ENCODE data around the gene AXIN1.
"Not testable (repeated sequence)": the region's sequence is repeated elsewhere in the genome, so short reads cannot be mapped to it uniquely, and the experiment has no call there.

The AXIN1 gene

DNA sequence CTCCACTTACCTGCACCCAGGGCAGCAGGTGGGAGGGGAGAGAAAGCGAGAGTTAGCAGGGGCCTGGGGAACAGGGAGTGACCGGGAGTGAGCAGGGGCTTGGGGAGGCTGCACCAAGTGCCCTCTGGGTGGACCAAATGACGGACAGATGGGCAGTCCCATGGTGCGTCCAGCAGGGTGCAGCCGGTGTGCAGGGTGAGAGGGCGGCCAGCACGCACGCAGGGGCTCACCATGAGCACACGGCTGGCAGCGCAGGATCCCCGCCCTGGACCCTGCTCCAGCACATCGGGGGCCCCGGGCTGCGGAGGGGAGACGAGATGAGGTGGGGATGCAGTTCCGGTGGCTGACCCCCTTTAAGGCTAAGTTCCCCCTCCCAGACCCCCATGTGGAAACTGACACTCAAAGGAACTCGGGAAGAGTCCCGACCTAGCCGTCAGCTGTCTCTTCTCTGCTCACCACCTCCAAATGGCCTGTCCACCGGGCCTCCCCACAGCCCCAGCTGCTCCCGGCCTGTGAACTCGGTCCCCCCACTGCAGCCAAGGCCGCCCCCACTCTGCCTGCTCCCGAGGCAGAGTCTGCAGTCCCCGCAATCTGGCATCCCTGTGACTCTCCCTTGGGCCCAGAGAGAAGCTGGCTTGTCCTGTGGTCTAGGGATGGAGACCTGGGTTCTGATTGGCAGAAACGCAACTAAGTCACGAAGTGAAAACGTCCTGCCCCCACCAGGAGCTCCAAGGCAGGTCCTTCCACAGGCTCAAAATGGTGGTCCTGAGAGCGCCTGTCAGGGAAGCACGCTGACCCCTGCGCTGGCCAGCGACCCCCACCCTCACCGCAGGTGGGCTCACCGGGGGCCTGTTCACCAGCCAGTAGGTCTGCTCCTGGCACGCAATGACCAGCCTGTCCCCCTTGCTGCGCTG is 79.6 kb downstream of the AXIN1 start:
- TF ChIP-seq, protein P1, sequence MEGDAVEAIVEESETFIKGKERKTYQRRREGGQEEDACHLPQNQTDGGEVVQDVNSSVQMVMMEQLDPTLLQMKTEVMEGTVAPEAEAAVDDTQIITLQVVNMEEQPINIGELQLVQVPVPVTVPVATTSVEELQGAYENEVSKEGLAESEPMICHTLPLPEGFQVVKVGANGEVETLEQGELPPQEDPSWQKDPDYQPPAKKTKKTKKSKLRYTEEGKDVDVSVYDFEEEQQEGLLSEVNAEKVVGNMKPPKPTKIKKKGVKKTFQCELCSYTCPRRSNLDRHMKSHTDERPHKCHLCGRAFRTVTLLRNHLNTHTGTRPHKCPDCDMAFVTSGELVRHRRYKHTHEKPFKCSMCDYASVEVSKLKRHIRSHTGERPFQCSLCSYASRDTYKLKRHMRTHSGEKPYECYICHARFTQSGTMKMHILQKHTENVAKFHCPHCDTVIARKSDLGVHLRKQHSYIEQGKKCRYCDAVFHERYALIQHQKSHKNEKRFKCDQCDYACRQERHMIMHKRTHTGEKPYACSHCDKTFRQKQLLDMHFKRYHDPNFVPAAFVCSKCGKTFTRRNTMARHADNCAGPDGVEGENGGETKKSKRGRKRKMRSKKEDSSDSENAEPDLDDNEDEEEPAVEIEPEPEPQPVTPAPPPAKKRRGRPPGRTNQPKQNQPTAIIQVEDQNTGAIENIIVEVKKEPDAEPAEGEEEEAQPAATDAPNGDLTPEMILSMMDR (IDR thresholded peaks at IDR 0.05; ENCODE audit: low read depth, low read length), result no peak
- no peak for DNase-seq (ENCODE audit: low read depth in 2 of 2)

DNA sequence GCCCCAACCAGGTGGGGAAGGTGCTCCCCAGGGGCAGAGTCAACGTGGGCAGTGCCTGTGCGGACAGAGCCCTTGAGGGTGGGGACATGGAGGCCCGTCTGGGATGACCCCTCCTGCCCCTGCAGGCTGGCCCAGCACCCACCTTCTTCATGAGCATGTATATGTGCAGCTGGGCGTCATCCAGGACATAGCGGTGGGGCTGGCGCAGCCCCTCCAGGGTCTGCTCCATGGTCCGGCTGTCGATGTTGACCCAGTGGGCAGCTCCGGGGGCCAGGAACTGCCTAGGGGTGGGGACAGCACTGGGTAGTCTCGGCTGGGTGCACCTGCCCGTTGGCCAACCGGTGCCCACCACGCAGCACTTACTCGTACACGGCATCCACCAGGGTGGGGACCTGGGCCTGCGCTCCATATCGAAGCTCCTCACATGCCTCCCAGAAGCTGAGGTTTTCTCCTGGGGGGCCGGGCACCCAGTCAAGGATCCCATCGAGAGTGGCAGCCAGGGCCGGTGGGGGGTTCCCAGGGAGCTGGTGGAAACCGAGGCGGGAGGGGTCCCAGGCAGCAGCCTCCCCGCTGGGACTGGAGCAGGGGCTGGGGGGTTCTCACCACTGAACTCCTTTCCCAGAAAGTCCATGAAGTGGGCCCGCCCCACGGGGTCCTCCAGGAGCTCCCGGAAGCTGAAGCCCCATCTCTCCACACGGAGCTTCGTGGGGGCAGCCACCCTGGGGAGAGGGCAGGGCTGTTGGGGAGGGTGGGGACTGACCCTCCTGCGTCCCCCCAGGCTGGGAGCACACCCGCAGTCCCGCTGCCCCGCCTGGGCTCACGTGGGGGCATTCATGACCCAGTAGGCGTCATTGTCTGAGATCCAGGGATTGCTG is 81.9 kb downstream of the AXIN1 start:
- no peak for DNase-seq (ENCODE audit: low read depth in 2 of 2)
- no peak overlapping the region for H3K4me3 ChIP-seq (replicated peaks in 1 of 2; ENCODE audit: low read depth in 2 of 2, low read length in 2 of 2)
- TF ChIP-seq, protein P1 (IDR thresholded peaks at IDR 0.05; ENCODE audit: low read depth, low read length), result no peak

More for the DNA sequence above, 79.6 kb downstream of the AXIN1 start:
- no peak overlapping the region for H3K4me3 ChIP-seq (replicated peaks in 1 of 2; ENCODE audit: low read depth in 2 of 2, low read length in 2 of 2)

DNA sequence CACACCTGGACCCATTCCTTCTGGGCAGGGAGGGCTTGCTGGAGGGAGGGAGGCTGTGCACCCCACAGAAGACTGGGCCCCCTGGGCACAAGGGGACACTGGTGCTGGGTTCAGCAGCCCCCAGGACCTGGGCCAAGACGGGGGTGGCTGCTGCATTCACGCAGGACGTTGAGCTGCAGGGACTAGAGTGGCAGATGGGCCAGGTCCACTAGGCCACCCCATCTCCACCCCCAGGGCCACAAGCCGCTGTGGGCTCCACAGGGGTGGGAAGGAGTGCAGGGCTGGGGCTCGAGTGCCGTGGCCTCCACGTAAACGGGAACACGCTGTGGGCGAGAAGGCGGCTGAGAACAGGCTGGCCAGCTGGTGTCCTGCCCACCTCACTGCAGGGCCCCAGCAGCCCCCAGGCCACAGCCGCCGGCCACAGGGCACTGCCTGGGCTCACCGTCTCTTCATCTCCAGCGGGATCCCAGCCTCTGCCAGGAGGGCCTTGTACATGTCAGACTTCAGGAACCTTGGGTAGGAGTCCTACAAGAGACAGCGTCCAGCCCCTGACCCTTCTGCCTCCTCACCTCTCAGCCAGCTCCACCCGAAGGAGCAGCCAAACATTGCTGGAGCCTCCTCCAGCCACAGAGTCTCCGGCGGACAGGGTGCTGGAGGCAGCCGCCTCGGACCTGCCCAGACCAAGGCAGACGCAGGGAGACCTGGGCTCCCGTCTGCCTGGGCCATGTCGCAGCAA is 83.3 kb downstream of the AXIN1 start:
- TF ChIP-seq, protein P1 (IDR thresholded peaks at IDR 0.05; ENCODE audit: low read depth, low read length), result no peak
- H3K4me3 ChIP-seq (replicated peaks in 1 of 2; ENCODE audit: low read depth in 2 of 2, low read length in 2 of 2), result no peak overlapping the region
- DNase-seq (ENCODE audit: low read depth in 2 of 2), result no peak

DNA sequence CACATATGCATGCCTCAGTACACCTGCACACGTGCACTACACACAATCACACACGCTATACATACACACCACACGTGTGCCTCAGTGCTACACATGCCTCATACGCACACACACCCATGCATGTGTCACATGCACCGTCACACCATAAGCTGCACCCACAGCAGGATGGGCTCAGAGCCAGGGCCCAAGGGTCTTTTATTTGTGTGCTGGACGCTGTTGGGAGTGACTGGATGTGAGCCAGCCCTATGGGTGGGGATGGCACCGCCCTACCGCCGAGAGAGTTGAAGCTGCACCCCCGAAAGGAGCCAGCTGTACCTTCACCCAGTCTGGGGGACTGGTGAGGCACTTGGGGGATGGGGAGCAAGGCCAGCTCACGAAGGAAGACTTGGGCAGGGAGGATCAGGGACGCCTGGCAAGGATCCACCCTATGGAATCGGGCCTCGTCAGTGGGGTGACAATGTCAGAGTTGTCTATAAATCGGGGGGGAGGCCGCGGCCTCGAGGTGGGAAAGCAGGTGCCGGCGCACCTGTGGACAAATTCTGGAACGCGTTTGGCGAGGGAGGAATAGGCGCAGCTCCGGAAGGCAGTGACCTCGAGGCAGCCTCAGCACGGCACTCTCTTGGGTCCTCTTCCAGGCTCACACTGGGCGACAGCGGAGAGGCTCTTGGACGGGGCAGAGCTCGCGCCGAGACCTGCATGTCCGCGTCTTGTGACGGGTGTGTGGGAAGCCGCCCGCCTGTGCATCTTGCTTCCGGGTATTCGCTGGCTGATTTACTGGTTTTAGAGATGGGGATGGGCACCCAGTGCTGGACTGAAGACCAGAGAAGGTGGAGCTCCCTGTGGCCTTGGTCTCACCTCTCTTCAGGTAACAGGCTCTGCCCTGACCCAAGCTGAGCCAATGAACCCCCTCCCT is 84.1 kb downstream of the AXIN1 start:
- TF ChIP-seq, protein P1 (IDR thresholded peaks at IDR 0.05; ENCODE audit: low read depth, low read length), result no peak
- H3K4me3 ChIP-seq (replicated peaks in 1 of 2; ENCODE audit: low read depth in 2 of 2, low read length in 2 of 2), result no peak overlapping the region
- DNase-seq (ENCODE audit: low read depth in 2 of 2), result no peak

DNA sequence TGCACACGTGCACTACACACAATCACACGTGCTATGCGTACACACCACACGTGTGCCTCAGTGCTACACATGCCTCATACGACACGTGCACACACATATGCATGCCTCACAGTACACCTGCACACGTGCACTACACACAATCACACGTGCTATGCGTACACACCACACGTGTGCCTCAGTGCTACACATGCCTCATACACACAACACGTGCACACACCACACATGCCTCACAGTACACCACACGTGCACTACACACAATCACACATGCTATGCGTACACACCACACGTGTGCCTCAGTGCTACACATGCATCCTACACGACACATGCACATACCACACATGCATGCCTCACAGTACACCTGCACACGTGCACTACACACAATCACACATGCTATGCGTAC is 85.0 kb downstream of the AXIN1 start:
- DNase-seq (ENCODE audit: low read depth in 2 of 2); H3K4me3 ChIP-seq (replicated peaks in 1 of 2; ENCODE audit: low read depth in 2 of 2, low read length in 2 of 2): not testable (repeated sequence)

DNA sequence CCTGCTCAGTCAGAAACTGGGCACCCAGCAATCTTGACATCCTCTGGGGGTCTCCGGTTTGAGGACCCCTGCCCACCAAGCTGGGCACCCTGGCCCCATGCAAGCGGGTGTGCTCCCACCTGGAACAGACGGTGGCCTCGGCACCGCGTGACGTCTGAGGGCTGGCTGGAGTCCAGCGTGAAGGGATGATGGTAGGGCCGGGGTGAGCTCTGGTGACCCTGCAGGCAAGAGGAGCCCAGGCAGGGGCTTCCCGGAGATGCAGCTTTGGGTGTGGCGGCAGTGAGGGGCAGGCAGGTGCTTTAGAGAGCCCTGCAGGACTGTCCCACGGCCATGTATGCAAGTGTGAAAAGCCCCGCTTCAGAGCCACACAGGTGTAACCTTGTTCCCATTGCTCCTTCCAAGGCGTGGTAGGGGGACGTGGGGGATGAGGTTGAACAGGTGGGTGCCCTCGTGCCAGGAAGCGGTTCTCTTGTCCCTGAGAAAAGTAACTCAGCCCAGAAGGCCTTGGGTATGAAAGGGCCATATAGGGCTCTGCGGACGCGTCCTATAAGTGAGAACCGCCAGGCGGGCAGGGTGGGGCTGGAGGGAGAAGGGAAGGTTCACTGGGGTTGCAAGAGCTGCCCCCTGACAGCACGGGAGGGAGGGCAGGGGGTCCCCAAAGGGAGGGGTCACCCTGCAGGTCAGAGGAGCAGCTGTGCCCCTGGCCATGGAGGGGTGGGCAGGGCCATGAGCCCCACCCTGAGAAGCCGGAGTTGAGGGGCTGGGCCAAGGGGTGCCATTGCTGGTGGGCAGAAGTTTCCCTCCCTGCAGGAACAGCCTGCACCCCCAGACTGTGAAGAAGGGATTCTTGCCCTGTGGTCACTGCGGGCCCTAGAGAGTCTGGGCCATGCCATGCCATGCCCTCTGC is 86.0 kb downstream of the AXIN1 start:
- H3K4me3 ChIP-seq (replicated peaks in 1 of 2; ENCODE audit: low read depth in 2 of 2, low read length in 2 of 2), result no peak overlapping the region
- DNase-seq (ENCODE audit: low read depth in 2 of 2), result no peak
- TF ChIP-seq, protein P1 (IDR thresholded peaks at IDR 0.05; ENCODE audit: low read depth, low read length), result no peak
